OCI-LY7 (cell line): ENCODE results near the gene PAX3. TPM values are rescaled to one million over a fixed set of nuclear protein-coding genes. Genes with fewer than 3 reads are reported as not detected.

Source experiments
- BruUV-seq: library from RNA; stranded (reverse); fragments of 400-500 nt; replicated peaks from 2 replicates; lab custom pipeline; 2021; lab: Mats Ljungman, UMichigan
- CTCF ChIA-PET: fragments of 300-600 bp; sonication (Branson Sonifier 250); formaldehyde crosslinking; loops from one replicate; lab custom pipeline; 2022; ENCODE audit warnings: antibody characterized with exemption; ENCODE audit not compliant: unreplicated experiment; lab: Charles Lee
- POLR2A ChIA-PET: fragments of 300-600 bp; sonication (Branson Sonifier 250); formaldehyde crosslinking; loops from one replicate; lab custom pipeline; 2022; ENCODE audit warnings: antibody characterized with exemption; lab: Charles Lee
- DNase-seq: peaks from one replicate; pipeline ENCODE4 v3.0.0-alpha.2; 2015; ENCODE audit warnings: low spot score
- H2AFZ ChIP-seq: fragments of 200-600 bp; sonication (generic), shearing (Covaris generic); 2 replicates; pipeline ENCODE4 v1.6.1; 2014; ENCODE audit warnings: mild to moderate bottlenecking, antibody characterized with exemption, low read length, moderate library complexity
- H3K27ac ChIP-seq: fragments of 200-600 bp; sonication (generic); 2 replicates; pipeline ENCODE4 v1.5.1; 2014; ENCODE audit warnings: mixed run types, low read depth, mild to moderate bottlenecking, moderate library complexity, low read length, inconsistent platforms; ENCODE audit not compliant: poor library complexity, severe bottlenecking
- H3K36me3 ChIP-seq: fragments of 200-600 bp; sonication (generic); 2 replicates; pipeline ENCODE4 v1.6.1; 2014; ENCODE audit warnings: mild to moderate bottlenecking, antibody characterized with exemption, low read length, moderate library complexity, mixed read lengths; ENCODE audit not compliant: insufficient read depth
- H3K4me1 ChIP-seq: fragments of 200-600 bp; sonication (generic); 2 replicates; pipeline ENCODE4 v1.5.1; 2014; ENCODE audit warnings: mild to moderate bottlenecking, low read length; ENCODE audit not compliant: insufficient read depth, poor library complexity, severe bottlenecking
- H3K4me2 ChIP-seq: fragments of 200-600 bp; sonication (generic); 2 replicates; pipeline ENCODE4 v1.6.1; 2014; ENCODE audit warnings: mild to moderate bottlenecking, low read length
- H3K4me3 ChIP-seq: fragments of 200-600 bp; sonication (generic); 2 replicates; pipeline ENCODE4 v1.5.1; 2014; ENCODE audit warnings: mild to moderate bottlenecking, low read depth, low read length; ENCODE audit not compliant: poor library complexity, severe bottlenecking
- H3K79me2 ChIP-seq: fragments of 200-600 bp; sonication (generic); 2 replicates; pipeline ENCODE4 v1.6.1; 2016; ENCODE audit warnings: low read depth, mild to moderate bottlenecking, low read length, moderate library complexity, mixed read lengths; ENCODE audit not compliant: insufficient read depth
- H3K9me2 ChIP-seq: fragments of 200-600 bp; sonication (generic); 2 replicates; pipeline ENCODE4 v1.6.1; 2016; ENCODE audit warnings: mild to moderate bottlenecking, low read length, mixed read lengths; ENCODE audit not compliant: insufficient read depth
- H3K9me3 ChIP-seq: fragments of 200-600 bp; sonication (generic); 2 replicates; pipeline ENCODE4 v1.6.1; 2014; ENCODE audit warnings: mild to moderate bottlenecking, mixed run types, low read length, mixed read lengths
- H4K20me1 ChIP-seq: fragments of 200-600 bp; sonication (generic); 2 replicates; pipeline ENCODE4 v1.6.1; 2014; ENCODE audit warnings: mild to moderate bottlenecking, antibody characterized with exemption, low read length, moderate library complexity, mixed read lengths; ENCODE audit not compliant: insufficient read depth
- CTCF ChIP-seq: fragments of 200-600 bp; sonication (generic); conservative IDR thresholded peaks from 2 replicates; pipeline ENCODE4 v1.5.1; 2014; ENCODE audit warnings: mild to moderate bottlenecking, antibody characterized with exemption, low read length, moderate library complexity, mixed read lengths
- EZH2phosphoT487 ChIP-seq: fragments of 200-600 bp; sonication (generic); IDR thresholded peaks from 2 replicates; pipeline ENCODE4 v1.6.1; 2018; ENCODE audit warnings: low read depth, borderline replicate concordance, mild to moderate bottlenecking, mixed run types, antibody characterized with exemption, low read length, moderate library complexity, mixed read lengths
- intact Hi-C: fragments of 100-400 bp; cut with micrococcal nuclease; formaldehyde crosslinking; loops from one replicate; pipeline ENCODE4 v1.10.0; 2022; ENCODE audit not compliant: unreplicated experiment
- total RNA-seq, 2 experiments: library from RNA; depleted of rRNA in 1 of 2; stranded (reverse); fragments of >200 nt in 1 of 2; shearing (Covaris generic) in 1 of 2; gene quantifications; 2 replicates each; pipeline ENCODE4 v1.2.3, GENCODE V29; 2014 to 2022

Gene PAX3
- total RNA-seq, 2 experiments from 2014 or later: not detected

DNA sequence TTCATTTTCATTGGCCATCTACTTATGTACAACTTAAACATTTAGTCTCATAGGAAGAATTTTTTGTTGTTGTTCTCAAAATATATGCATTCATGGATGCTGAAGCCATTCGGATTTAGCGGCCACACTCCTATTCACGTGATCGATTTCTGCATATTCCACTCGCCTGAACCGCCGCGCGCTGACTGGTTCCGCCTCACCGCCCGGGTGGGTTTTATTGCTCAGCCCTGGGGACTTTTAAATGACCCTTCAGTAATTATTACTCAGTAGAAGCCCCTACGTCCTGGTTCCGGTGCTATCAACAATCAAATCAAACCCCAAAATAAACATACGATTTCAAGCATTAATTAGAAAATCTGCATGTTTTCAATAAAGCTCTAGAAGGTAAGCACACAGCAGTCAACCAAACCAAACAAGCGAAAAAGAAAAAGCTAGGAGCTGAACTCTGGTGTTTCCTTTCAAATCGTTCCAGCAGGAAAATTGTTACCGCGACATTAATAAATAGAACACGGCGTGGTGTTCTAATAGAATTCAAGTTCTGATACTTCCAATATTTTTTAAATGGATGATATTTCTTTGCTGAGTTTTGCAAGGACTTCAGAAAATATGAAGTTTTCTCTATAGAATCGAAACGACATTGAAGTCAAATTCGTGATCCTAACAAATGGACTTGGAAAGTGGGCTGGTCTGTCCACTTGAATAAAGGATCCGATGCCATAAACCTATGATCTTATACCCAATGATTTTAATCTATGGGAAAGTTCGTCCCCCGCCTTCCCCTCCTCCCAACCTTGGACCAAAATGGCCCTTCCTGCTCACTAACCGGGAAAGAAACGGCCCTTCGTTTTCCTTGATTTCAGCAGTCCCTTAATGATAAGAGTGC, 9.3 kb downstream of the PAX3 start:
- no peak for DNase-seq
- Histone ChIP-seq H3K36me3 (no peaks in the 10 kb centered on the region), H3K4me2 (no peak overlapping the region), H3K9me3 (no peaks in the 10 kb centered on the region), H3K79me2 (no peaks in the 10 kb centered on the region), H3K27ac (no peak overlapping the region), H3K4me3 (no peak overlapping the region), H4K20me1 (no peaks in the 10 kb centered on the region), H3K9me2 (no peaks in the 10 kb centered on the region), H3K4me1 (no peaks in the 10 kb centered on the region), H2AFZ (no peak overlapping the region)
- POLR2A ChIA-PET: no interaction called here
- CTCF ChIA-PET: no interaction called here
- TF ChIP-seq CTCF (no peak), EZH2phosphoT487 (no peak)
- intact Hi-C loops: no loop called here
- BruUV-seq: no TSS peak

- Histone ChIP-seq H3K4me1 (no peaks in the 10 kb centered on the region), H3K79me2 (no peaks in the 10 kb centered on the region), H3K9me3 (no peaks in the 10 kb centered on the region), H2AFZ (no peak overlapping the region), H3K27ac (no peak overlapping the region), H3K36me3 (no peaks in the 10 kb centered on the region), H3K4me2 (no peak overlapping the region), H4K20me1 (no peaks in the 10 kb centered on the region), H3K4me3 (no peak overlapping the region), H3K9me2 (no peaks in the 10 kb centered on the region)
- TF ChIP-seq EZH2phosphoT487: no peak
- no peak for TF ChIP-seq CTCF
- no TSS peak for BruUV-seq
- DNase-seq: no peak
- ChIA-PET CTCF (no interaction called here), POLR2A (interaction anchor here (1.0 kb wide), 1 partner anchor 11 kb away, joined by 4 read pairs; no protein-coding TSS in a partner anchor)
- intact Hi-C loops: no loop called here
These were observed 10.1 kb downstream of the PAX3 start for GRCh38 chr2:222288590-222289277.
